Measurements from ENCODE around the gene MMP14. TPM values are rescaled to one million over a fixed set of nuclear protein-coding genes. Genes with fewer than 3 reads are reported as not detected.

The MMP14 gene
- total and polyA plus RNA-seq, 2 of the 8 experiments (the other 6 are each of a cell fraction or from before 2014, with no cell fraction given) = 58.2 to 86.8 TPM

GRCh38 chr14:22807432-22808087 is 28.8 kb upstream of the MMP14 start:
- H2BK120ac ChIP-seq (replicated peaks; ENCODE audit: low read depth, low read length) = no peak overlapping the region
- no peak overlapping the region for H3K18ac ChIP-seq (ENCODE audit: extremely low read depth, low read length)
- 89% methylated on average over 13 of the region's 13 CpGs; no CpG with 5 or more reads in 1 of the 2 experiments for WGBS, 2 experiments (ENCODE audit: extremely low coverage in 1 of 2, insufficient coverage in 1 of 2, insufficient read length in 1 of 2, insufficient replicate concordance in 2 of 2, low coverage in 1 of 2, low lambda C conversion rate in 2 of 2, missing lambda C conversion rate in 1 of 2)
- no peak overlapping the region for H2AFZ ChIP-seq (ENCODE audit: low read length)
- H2BK12ac ChIP-seq (ENCODE audit: low read depth, low read length) = no peak overlapping the region
- ChIA-PET CTCF (ENCODE audit: partially characterized antibody) (interaction anchor here (0.7 to 53.1 kb wide), 12 partner anchors 11 to 252 kb away, joined by 3 to 1562 read pairs (median 5); partner anchors contain the start of genes LRP10, MMP14 and REM2), POLR2A (ENCODE audit: partially characterized antibody) (interaction anchor here (0.6 to 1.9 kb wide), 3 partner anchors 9 to 203 kb away, joined by 3 to 7 read pairs (median 5); no protein-coding TSS in a partner anchor)
- no peaks in the 10 kb centered on the region for H3K9me3 ChIP-seq (ENCODE audit: insufficient read depth in 2 of 2, low read depth in 1 of 2, low read length in 1 of 2)
- no peak overlapping the region for H3K14ac ChIP-seq (ENCODE audit: insufficient read length)
- no peaks in the 10 kb centered on the region for H3K36me3 ChIP-seq (ENCODE audit: control insufficient read depth in 2 of 4, insufficient read depth in 4 of 4, low read length in 3 of 4)
- TF ChIP-seq SUZ12 (IDR thresholded peaks at IDR 0.05; ENCODE audit: low read length) (no peak), TEAD4 (IDR thresholded peaks at IDR 0.05; ENCODE audit: low read depth, low read length) (0 out of 2 replicates have a peak, but pooled peaks have one; percentile 28)
- H3K27me3 ChIP-seq (replicated peaks in 1 of 4; ENCODE audit: control insufficient read depth in 3 of 4, extremely low read depth in 1 of 4, insufficient read depth in 3 of 4, low read length in 3 of 4) = no peaks in the 10 kb centered on the region
- no peak overlapping the region for H2BK15ac ChIP-seq (ENCODE audit: low read length)
- H2BK5ac ChIP-seq (ENCODE audit: low read depth, low read length) = no peak overlapping the region
- H4K8ac ChIP-seq (ENCODE audit: extremely low read depth, insufficient read depth, low read length) = no peak overlapping the region
- no peaks in the 10 kb centered on the region for H3K79me2 ChIP-seq (ENCODE audit: control insufficient read depth in 1 of 2, insufficient read depth in 2 of 2, low read length in 2 of 2)
- H3K4ac ChIP-seq (replicated peaks; ENCODE audit: insufficient read length, low read depth, low read length) = no peak overlapping the region
- DNase-seq (ENCODE audit: low read depth in 1 of 2, low spot score in 2 of 2) (no peak), FAIRE-seq (no peak)
- H3K4me3 ChIP-seq (ENCODE audit: extremely low read depth in 1 of 4, insufficient read depth in 2 of 4, low read depth in 3 of 4, low read length in 4 of 4) = no peak overlapping the region
- H4K20me1 ChIP-seq (replicated peaks in 1 of 2; ENCODE audit: control insufficient read depth in 1 of 2, insufficient read depth in 2 of 2, low read length in 2 of 2) = no peaks in the 10 kb centered on the region
- H2AK5ac ChIP-seq (ENCODE audit: low read depth, low read length) = no peak overlapping the region
- H3K9ac ChIP-seq (replicated peaks in 1 of 4; ENCODE audit: extremely low read depth in 1 of 4, low read depth in 3 of 4, low read length in 3 of 4) = no peak overlapping the region
- no peak overlapping the region for H3K27ac ChIP-seq (ENCODE audit: low read depth, low read length)
- no peak overlapping the region for H4K5ac ChIP-seq (ENCODE audit: insufficient read length, low read depth, low read length)
- H4K91ac ChIP-seq (replicated peaks; ENCODE audit: insufficient read length, low read length) = no peak overlapping the region
- H3K79me1 ChIP-seq (ENCODE audit: low read depth, low read length) = no peaks in the 10 kb centered on the region
- no peak overlapping the region for H3K23ac ChIP-seq (ENCODE audit: insufficient read length)
- H3K4me2 ChIP-seq (ENCODE audit: insufficient read depth in 1 of 2, low read depth in 2 of 2, low read length in 2 of 2) = no peak overlapping the region
- no peak overlapping the region; the same call in 1 of the 2 replicates for H2BK20ac ChIP-seq (ENCODE audit: low read length)
- H3K56ac ChIP-seq (replicated peaks; ENCODE audit: insufficient read length, low read depth, low read length) = no peak overlapping the region
- peaks cover 0 to 2% (median under 1%) of the 10 kb centered on the region in 4 experiments; a peak in 2 of 7 replicates for H3K4me1 ChIP-seq (replicated peaks in 1 of 4; ENCODE audit: control insufficient read depth in 3 of 4, insufficient read depth in 4 of 4, low read length in 3 of 4)
- H3K23me2 ChIP-seq (ENCODE audit: low read depth, low read length) = no peaks in the 10 kb centered on the region

Data from H1 (cell line).